Fibroblast of skin of right quadriceps (primary cell): ENCODE data around the gene TMEM175.

Experiments
- DNase-seq: peaks from one replicate; pipeline ENCODE4 v3.0.0-alpha.2; 2013

TMEM175 gene

GRCh38 chr4:899556-899906, 32.7 kb upstream of the TMEM175 start:
- DNase-seq = no peak

GRCh38 chr4:900073-900472, 32.2 kb upstream of the TMEM175 start:
- DNase-seq = no peak

GRCh38 chr4:900721-901120, 31.5 kb upstream of the TMEM175 start:
- no peak for DNase-seq

GRCh38 chr4:901192-901910, 30.9 kb upstream of the TMEM175 start:
- no peak for DNase-seq

- no peak for DNase-seq
Observed at GRCh38 chr4:903066-904046, 28.9 kb upstream of the TMEM175 start.

- no peak for DNase-seq
Observed at GRCh38 chr4:905485-906338, 26.5 kb upstream of the TMEM175 start.

GRCh38 chr4:906339-907102, 25.7 kb upstream of the TMEM175 start:
- no peak for DNase-seq

GRCh38 chr4:907103-907400, 25.2 kb upstream of the TMEM175 start:
- DNase-seq = no peak

- peak; percentile 82 for DNase-seq
Observed at GRCh38 chr4:907691-908425, 24.4 kb upstream of the TMEM175 start.

GRCh38 chr4:909131-909571, 23.1 kb upstream of the TMEM175 start:
- no peak for DNase-seq

GRCh38 chr4:909821-910220, 22.4 kb upstream of the TMEM175 start:
- DNase-seq = no peak

GRCh38 chr4:910366-911091, 21.7 kb upstream of the TMEM175 start:
- DNase-seq = no peak

GRCh38 chr4:911221-911751, 21.0 kb upstream of the TMEM175 start:
- DNase-seq = no peak

GRCh38 chr4:911871-912490, 20.3 kb upstream of the TMEM175 start:
- DNase-seq = no peak

GRCh38 chr4:912548-913279, 19.5 kb upstream of the TMEM175 start:
- DNase-seq = no peak

- no peak for DNase-seq
Observed at GRCh38 chr4:913280-913618, 19.0 kb upstream of the TMEM175 start.

- no peak for DNase-seq
Observed at GRCh38 chr4:914531-914930, 17.7 kb upstream of the TMEM175 start.

GRCh38 chr4:915041-915474, 17.2 kb upstream of the TMEM175 start:
- DNase-seq = no peak

- DNase-seq = no peak
Observed at GRCh38 chr4:915595-915994, 16.7 kb upstream of the TMEM175 start.

- no peak for DNase-seq
Observed at GRCh38 chr4:917466-917865, 14.8 kb upstream of the TMEM175 start.
